Esophagus squamous epithelium (tissue), 4 donors: Measurements from ENCODE around the gene ZNF2.

Source experiments
- POLR2A ChIP-seq, 4 donors: fragments of 450-650 bp; IDR thresholded peaks; one replicate each; pipeline ENCODE4 v1.6.1; 2017; ENCODE audit warnings: antibody characterized with exemption in 4 of 4, mild to moderate bottlenecking in 4 of 4, moderate library complexity in 3 of 4
- TF ChIP-seq, protein P1 (sequence below), 6 experiments: fragments of 450-650 bp in 4 of 6; fragments of 200-600 bp in 2 of 6; sonication (generic) in 2 of 6; IDR thresholded peaks; one replicate each; pipeline ENCODE4 v1.5.1; 2016 to 2019; ENCODE audit warnings: antibody characterized with exemption in 6 of 6, mild to moderate bottlenecking in 4 of 6, moderate library complexity in 4 of 6

DNA sequence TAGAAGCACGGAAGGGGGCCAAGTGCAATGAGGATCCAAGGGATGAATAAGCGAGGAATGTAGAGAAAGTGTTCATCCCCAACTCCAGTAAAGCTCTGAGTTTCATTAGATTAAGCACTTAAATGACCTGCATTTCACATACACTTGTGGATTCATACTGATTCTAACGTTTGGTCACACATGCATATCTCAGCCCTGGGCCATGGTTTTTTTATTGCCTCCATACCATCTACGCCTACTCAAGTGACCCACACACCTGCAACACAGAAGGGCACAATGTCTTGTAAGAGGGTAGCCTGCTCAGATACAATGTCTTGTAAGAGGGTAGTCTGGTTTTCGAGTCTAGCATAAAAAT is 43.4 kb upstream of the ZNF2 start:
- TF ChIP-seq, protein P1, sequence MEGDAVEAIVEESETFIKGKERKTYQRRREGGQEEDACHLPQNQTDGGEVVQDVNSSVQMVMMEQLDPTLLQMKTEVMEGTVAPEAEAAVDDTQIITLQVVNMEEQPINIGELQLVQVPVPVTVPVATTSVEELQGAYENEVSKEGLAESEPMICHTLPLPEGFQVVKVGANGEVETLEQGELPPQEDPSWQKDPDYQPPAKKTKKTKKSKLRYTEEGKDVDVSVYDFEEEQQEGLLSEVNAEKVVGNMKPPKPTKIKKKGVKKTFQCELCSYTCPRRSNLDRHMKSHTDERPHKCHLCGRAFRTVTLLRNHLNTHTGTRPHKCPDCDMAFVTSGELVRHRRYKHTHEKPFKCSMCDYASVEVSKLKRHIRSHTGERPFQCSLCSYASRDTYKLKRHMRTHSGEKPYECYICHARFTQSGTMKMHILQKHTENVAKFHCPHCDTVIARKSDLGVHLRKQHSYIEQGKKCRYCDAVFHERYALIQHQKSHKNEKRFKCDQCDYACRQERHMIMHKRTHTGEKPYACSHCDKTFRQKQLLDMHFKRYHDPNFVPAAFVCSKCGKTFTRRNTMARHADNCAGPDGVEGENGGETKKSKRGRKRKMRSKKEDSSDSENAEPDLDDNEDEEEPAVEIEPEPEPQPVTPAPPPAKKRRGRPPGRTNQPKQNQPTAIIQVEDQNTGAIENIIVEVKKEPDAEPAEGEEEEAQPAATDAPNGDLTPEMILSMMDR (IDR thresholded peaks at IDR 0.05), result no peak
- TF ChIP-seq POLR2A (IDR thresholded peaks at IDR 0.05), result no peak
